ENCODE results near the gene SGMS1. TPM values are rescaled to one million over a fixed set of nuclear protein-coding genes. Genes with fewer than 3 reads are reported as not detected.
"Not testable (repeated sequence)": the region's sequence is repeated elsewhere in the genome, so short reads cannot be mapped to it uniquely, and the experiment has no call there.

The SGMS1 gene
- total RNA-seq, 2 experiments from 2014 or later: 20.4 to 21.0 TPM

- DNase-seq (no peak), ATAC-seq (ENCODE audit: low read depth) (no peak)
- Mint-ChIP-seq H3K9me3 (no peaks in the 10 kb centered on the region), H3K27me3 (no peaks in the 10 kb centered on the region), H3K36me3 (peaks cover 7% of the 10 kb centered on the region), H3K4me1 (peaks cover 30% of the 10 kb centered on the region), H3K27ac (no peak overlapping the region), H3K4me3 (no peak overlapping the region)
- POLR2A ChIA-PET: no interaction called here
Measured at GRCh38 chr10:50515420-50515819, 108.3 kb downstream of the SGMS1 start.

- ATAC-seq (ENCODE audit: low read depth) (no peak), DNase-seq (no peak)
- Mint-ChIP-seq H3K4me3 (no peak overlapping the region), H3K9me3 (no peaks in the 10 kb centered on the region), H3K27ac (no peak overlapping the region), H3K36me3 (peaks cover 7% of the 10 kb centered on the region), H3K27me3 (no peaks in the 10 kb centered on the region), H3K4me1 (peaks cover 32% of the 10 kb centered on the region)
- POLR2A ChIA-PET: no interaction called here
Measured at GRCh38 chr10:50514995-50515394, 108.8 kb downstream of the SGMS1 start.

GRCh38 chr10:50513956-50514355 lies 109.8 kb downstream of the SGMS1 start:
- DNase-seq: no peak
- POLR2A ChIA-PET: no interaction called here
- H3K4me1 Mint-ChIP-seq: peaks cover 38% of the 10 kb centered on the region
- H3K9me3 Mint-ChIP-seq: no peaks in the 10 kb centered on the region
- H3K4me3 Mint-ChIP-seq: no peak overlapping the region
- H3K27ac Mint-ChIP-seq: no peak overlapping the region
- H3K36me3 Mint-ChIP-seq: peaks cover 6% of the 10 kb centered on the region
- H3K27me3 Mint-ChIP-seq: no peaks in the 10 kb centered on the region
- ATAC-seq (ENCODE audit: low read depth): no peak

- DNase-seq (peak; percentile 41), ATAC-seq (ENCODE audit: low read depth) (peak; percentile 89)
- Mint-ChIP-seq H3K4me3 (peak overlapping the region; percentile 47), H3K27ac (peak overlapping the region; percentile 52), H3K9me3 (no peaks in the 10 kb centered on the region), H3K4me1 (peaks cover 39% of the 10 kb centered on the region), H3K36me3 (peaks cover 6% of the 10 kb centered on the region), H3K27me3 (no peaks in the 10 kb centered on the region)
- POLR2A ChIA-PET: interaction anchor here (1.1 kb wide), 1 partner anchor 147 kb away, joined by 3 read pairs; no protein-coding TSS in a partner anchor
Measured at GRCh38 chr10:50512743-50513416, 110.9 kb downstream of the SGMS1 start.

GRCh38 chr10:50512214-50512595 lies 111.6 kb downstream of the SGMS1 start:
- DNase-seq (no peak), ATAC-seq (ENCODE audit: low read depth) (no peak)
- Mint-ChIP-seq H3K4me3 (peak overlapping the region; percentile 8), H3K27ac (peak overlapping the region; percentile 29), H3K4me1 (peaks cover 39% of the 10 kb centered on the region), H3K9me3 (no peaks in the 10 kb centered on the region), H3K36me3 (peaks cover 6% of the 10 kb centered on the region), H3K27me3 (no peaks in the 10 kb centered on the region)
- POLR2A ChIA-PET: interaction anchor here (1.1 kb wide), 1 partner anchor 148 kb away, joined by 3 read pairs; no protein-coding TSS in a partner anchor

GRCh38 chr10:50511492-50512213 lies 112.1 kb downstream of the SGMS1 start:
- Mint-ChIP-seq H3K27me3 (no peaks in the 10 kb centered on the region), H3K27ac (peak overlapping the region; percentile 29), H3K4me1 (peaks cover 39% of the 10 kb centered on the region), H3K36me3 (peaks cover 4% of the 10 kb centered on the region), H3K4me3 (peak overlapping the region; percentile 8), H3K9me3 (no peaks in the 10 kb centered on the region)
- DNase-seq (no peak), ATAC-seq (ENCODE audit: low read depth) (peak; percentile 19)
- POLR2A ChIA-PET: interaction anchor here (1.1 kb wide), 1 partner anchor 149 kb away, joined by 3 read pairs; no protein-coding TSS in a partner anchor

GRCh38 chr10:50510517-50511473 lies 113.0 kb downstream of the SGMS1 start:
- H3K4me1 Mint-ChIP-seq: peaks cover 38% of the 10 kb centered on the region
- no peaks in the 10 kb centered on the region for H3K9me3 Mint-ChIP-seq
- no peaks in the 10 kb centered on the region for H3K27me3 Mint-ChIP-seq
- POLR2A ChIA-PET: no interaction called here
- peak overlapping the region; percentile 9 for H3K4me3 Mint-ChIP-seq
- no peak for ATAC-seq (ENCODE audit: low read depth)
- H3K36me3 Mint-ChIP-seq: peaks cover 4% of the 10 kb centered on the region
- peak overlapping the region; percentile 51 for H3K27ac Mint-ChIP-seq
- DNase-seq: no peak

GRCh38 chr10:50508315-50509051 lies 115.3 kb downstream of the SGMS1 start:
- ATAC-seq (ENCODE audit: low read depth) (peak; percentile 29), DNase-seq (no peak)
- Mint-ChIP-seq H3K27ac (no peak overlapping the region), H3K4me3 (no peak overlapping the region), H3K27me3 (no peaks in the 10 kb centered on the region), H3K9me3 (no peaks in the 10 kb centered on the region), H3K4me1 (peaks cover 37% of the 10 kb centered on the region), H3K36me3 (peaks cover 2% of the 10 kb centered on the region)
- POLR2A ChIA-PET: no interaction called here

- ATAC-seq (ENCODE audit: low read depth): no peak
- H3K27me3 Mint-ChIP-seq: no peaks in the 10 kb centered on the region
- POLR2A ChIA-PET: no interaction called here
- DNase-seq: no peak
- H3K36me3 Mint-ChIP-seq: peaks cover 2% of the 10 kb centered on the region
- H3K9me3 Mint-ChIP-seq: no peaks in the 10 kb centered on the region
- H3K4me1 Mint-ChIP-seq: peaks cover 34% of the 10 kb centered on the region
- H3K4me3 Mint-ChIP-seq: no peak overlapping the region
- no peak overlapping the region for H3K27ac Mint-ChIP-seq
Measured at GRCh38 chr10:50506861-50507573, 116.7 kb downstream of the SGMS1 start.

- no peak for ATAC-seq (ENCODE audit: low read depth)
- H3K27me3 Mint-ChIP-seq: no peaks in the 10 kb centered on the region
Measured at GRCh38 chr10:50504389-50504788, 119.4 kb downstream of the SGMS1 start.

GRCh38 chr10:50503661-50504320 lies 120.0 kb downstream of the SGMS1 start:
- H3K27ac Mint-ChIP-seq: no peak overlapping the region
- no peak for ATAC-seq (ENCODE audit: low read depth)
- peaks cover under 1% of the 10 kb centered on the region for H3K9me3 Mint-ChIP-seq
- DNase-seq: no peak
- no peaks in the 10 kb centered on the region for H3K27me3 Mint-ChIP-seq
- H3K4me1 Mint-ChIP-seq: peaks cover 14% of the 10 kb centered on the region
- no peak overlapping the region for H3K4me3 Mint-ChIP-seq
- peaks cover 3% of the 10 kb centered on the region for H3K36me3 Mint-ChIP-seq
- POLR2A ChIA-PET: no interaction called here

More at GRCh38 chr10:50504389-50504788, 119.4 kb downstream of the SGMS1 start:
- no peak for DNase-seq
- H3K4me3 Mint-ChIP-seq: no peak overlapping the region
- POLR2A ChIA-PET: no interaction called here
- peaks cover 3% of the 10 kb centered on the region for H3K36me3 Mint-ChIP-seq
- peaks cover 16% of the 10 kb centered on the region for H3K4me1 Mint-ChIP-seq
- no peaks in the 10 kb centered on the region for H3K9me3 Mint-ChIP-seq
- H3K27ac Mint-ChIP-seq: no peak overlapping the region

GRCh38 chr10:50503156-50503555 lies 120.6 kb downstream of the SGMS1 start:
- H3K36me3 Mint-ChIP-seq; POLR2A ChIA-PET; H3K27me3 Mint-ChIP-seq; DNase-seq; H3K9me3 Mint-ChIP-seq; H3K4me3 Mint-ChIP-seq; H3K27ac Mint-ChIP-seq; ATAC-seq (ENCODE audit: low read depth): not testable (repeated sequence)
- peaks cover 13% of the 10 kb centered on the region for H3K4me1 Mint-ChIP-seq
